GM12872 (cell line): ENCODE results near the gene STAMBP.

Experiments used
- TF ChIP-seq, protein P1 (sequence below): IDR thresholded peaks from 3 replicates; pipeline ENCODE4 v1.5.1; 2011; ENCODE audit warnings: low read depth, mild to moderate bottlenecking, low read length, moderate library complexity; ENCODE audit not compliant: insufficient read depth

STAMBP gene

DNA sequence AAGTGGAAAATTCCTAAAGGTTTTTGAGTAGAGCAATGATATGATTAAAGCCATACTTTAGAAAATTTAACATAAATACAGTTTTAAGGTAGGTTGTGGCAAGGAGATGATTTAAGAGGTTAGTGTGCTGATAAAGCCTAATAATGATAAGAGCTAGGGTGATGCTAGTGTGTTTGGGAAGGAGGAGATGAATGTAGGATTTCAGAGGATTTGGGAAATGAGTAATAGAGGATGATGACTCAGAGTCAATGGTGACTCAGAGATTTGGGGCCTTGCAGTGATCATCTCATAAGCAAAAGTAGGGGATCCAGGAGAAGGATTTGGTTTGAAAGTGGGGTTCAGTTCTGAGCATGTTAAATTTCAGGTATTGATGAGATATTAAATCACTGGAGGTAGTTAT is 23.3 kb downstream of the STAMBP start:
- TF ChIP-seq, protein P1, sequence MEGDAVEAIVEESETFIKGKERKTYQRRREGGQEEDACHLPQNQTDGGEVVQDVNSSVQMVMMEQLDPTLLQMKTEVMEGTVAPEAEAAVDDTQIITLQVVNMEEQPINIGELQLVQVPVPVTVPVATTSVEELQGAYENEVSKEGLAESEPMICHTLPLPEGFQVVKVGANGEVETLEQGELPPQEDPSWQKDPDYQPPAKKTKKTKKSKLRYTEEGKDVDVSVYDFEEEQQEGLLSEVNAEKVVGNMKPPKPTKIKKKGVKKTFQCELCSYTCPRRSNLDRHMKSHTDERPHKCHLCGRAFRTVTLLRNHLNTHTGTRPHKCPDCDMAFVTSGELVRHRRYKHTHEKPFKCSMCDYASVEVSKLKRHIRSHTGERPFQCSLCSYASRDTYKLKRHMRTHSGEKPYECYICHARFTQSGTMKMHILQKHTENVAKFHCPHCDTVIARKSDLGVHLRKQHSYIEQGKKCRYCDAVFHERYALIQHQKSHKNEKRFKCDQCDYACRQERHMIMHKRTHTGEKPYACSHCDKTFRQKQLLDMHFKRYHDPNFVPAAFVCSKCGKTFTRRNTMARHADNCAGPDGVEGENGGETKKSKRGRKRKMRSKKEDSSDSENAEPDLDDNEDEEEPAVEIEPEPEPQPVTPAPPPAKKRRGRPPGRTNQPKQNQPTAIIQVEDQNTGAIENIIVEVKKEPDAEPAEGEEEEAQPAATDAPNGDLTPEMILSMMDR = no peak

DNA sequence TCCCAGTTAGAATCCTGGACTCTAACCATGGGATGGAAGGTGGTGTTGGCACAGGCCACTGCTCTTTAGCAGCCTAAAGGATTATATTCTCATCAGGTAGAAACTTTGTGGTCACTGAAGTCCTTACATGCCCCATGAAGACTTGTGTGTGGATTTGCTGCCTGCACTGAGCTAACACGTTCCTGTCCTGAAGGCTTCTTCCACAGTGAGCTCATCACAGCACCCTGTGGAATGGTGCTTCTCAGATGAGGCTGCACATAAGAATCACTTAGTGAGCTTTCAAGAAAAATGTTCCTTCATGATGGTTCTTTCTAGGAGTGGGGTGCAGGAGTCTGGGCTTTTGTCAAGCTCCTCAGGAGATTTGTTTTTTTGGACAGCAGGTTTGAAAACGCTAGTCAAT is 26.8 kb downstream of the STAMBP start:
- TF ChIP-seq, protein P1 = no peak

DNA sequence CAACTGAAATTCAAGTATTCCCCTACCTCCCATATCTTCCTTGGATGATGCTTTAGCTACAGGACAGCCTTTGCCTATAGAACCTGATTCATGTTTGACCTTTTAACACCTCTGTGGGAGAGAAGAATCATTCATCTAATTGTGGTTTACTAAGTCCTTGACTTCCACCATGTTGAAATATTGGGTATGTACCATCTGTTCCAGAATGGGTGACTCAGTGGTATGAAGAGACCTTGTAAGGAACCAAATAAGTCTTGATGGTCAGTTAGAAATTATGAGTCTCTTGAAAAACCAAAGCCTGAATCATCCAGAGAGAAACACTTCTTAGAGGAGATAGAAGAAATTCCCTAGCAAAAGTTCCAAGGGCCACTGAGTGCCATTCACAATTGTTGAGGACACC is 27.5 kb downstream of the STAMBP start:
- TF ChIP-seq, protein P1 = no peak

DNA sequence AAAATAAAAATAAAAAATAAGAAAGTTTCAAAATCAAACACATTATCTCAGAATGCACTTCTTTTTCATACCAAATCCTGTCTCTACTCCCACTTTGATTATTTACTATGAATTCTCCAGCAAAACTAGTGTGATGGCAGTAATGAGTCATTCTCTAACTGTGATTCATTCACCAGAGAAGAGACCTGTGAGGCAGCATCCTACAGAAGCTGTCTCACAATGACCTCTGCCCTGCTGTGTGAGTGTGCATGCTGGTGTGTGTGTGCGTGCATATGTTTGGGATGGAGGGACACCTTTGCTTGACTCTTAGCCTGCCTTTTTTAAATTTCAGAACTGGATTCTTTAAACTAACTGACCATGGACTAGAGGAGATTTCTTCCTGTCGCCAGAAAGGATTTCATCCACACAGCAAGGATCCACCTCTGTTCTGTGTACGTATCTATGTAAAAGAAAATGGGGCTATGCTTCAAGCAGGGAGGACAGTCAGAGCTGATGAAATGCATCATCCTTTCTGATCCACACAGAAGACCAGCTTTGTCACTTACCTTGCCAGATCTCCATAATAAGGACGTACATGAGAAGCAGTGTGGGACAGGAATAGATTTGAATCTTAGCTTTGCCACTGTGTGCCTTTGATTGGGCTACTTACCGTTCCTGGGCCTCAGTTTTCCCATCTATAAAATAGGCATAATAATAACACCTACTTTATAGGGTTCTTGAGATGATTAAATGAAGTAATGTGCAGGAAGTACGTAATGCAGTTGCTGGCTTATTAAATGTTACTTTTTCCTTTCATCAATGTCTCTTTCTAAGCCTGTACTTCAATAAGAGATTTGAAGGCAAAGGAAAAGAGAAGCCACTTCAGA is 31.2 kb downstream of the STAMBP start:
- TF ChIP-seq, protein P1 = no peak

DNA sequence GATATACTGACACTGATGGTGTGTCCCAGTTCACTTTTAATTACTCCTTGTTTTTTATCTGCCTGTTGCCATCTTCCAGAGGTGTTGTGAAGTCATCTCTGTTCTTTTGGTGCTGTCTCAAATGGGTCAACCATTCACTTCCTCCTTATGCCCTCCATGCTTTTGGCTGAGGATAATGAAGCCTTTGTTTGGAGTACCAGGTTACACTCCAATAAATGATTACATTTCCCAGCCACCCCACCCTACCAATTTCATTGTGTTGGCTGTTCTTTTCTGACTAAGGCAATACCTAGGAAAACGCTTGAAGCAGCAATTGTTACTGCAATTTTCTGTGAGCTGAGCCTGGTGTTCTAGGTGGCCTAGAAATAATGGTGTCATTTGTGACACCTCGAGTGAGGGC is 34.2 kb downstream of the STAMBP start:
- TF ChIP-seq, protein P1 = no peak

DNA sequence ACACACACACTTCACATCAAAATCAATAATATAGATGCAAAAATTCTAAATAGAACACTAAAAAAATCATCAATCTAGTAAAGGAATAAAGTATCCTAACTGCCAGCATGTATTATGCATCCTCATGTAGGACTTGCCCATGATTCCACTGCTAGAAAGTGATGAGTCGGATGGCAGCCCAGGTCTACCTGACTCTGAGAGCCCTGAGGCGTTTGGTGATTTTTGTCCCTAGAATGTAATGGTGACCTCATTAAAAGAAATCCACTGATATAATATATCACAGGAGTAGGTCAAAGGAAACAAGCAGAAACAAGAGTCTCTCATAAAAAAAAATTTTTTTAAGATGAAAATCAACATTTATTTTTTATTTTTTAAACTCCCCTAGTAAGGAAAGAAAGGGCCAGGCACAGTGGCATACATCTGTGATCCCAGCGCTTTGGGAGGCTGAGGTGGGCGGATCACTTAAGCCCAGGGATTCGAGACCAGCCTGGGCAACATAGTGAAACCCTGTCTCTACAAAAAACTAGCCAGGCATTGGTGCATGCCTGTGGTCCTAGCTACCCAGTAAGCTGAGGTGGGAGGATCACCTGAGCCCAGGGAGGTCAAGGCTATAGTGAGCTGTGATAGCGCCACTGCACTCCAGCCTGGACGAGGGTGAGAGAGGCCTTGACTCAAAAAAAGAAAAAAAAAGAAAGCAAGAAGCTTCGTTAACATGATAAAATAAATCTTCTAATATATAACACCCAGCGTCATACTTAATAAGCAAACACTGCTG is 39.6 kb downstream of the STAMBP start:
- TF ChIP-seq, protein P1 = no peak

DNA sequence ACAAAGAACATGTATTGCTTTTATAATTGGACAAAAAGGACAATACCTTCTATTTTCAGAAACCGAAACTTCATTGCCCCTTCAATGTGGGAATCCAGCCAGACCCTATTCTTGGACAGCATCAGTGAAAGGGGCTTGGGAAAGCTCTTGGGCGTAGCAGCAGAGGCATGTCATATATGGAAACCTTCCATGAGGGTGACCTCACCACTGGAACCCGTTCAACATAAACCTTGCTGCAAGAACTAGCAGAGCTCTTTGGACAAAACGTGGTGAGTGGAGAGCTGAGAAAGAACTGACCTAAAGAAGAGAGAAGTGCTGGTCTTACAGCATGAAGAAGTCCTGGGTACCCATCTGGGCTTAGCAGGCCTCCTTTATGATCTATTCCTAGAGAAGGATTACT is 41.3 kb downstream of the STAMBP start:
- TF ChIP-seq, protein P1 = no peak
